ENCODE measurements around the gene RBM8A. TPM values are rescaled to one million over a fixed set of nuclear protein-coding genes. Genes with fewer than 3 reads are reported as not detected.

The RBM8A gene
- polyA plus RNA-seq, 3 donors, result 91.5 to 171 (median 115) TPM

DNA sequence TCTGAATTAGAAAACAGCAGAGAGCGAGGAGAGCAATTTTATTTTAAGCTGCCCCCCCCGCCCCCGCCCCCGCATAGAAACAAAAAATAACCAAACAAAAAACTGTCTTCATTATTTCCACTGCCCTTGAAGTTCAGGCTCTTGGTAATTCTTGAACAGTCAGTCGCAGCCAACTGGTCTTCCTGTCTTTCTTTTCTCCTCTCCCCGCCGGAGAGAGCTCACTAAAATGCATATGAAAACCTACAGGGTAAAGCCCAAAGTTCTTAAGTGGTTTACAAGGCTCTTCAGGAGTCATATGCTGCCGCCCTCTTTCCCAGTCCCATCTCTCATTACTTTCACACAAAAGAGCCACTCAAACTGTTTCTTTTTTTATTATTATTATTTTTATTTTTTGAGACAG, 40.5 kb downstream of the RBM8A start:
- H3K27me3 Mint-ChIP-seq (ENCODE audit: low read depth in 3 of 3), result peaks cover 13 to 24% (median 16%) of the 10 kb centered on the region in 3 donors
- no peak overlapping the region for H3K4me2 ChIP-seq (replicated peaks; ENCODE audit: extremely low read depth, low read length, poor library complexity, severe bottlenecking)
- intact Hi-C loops (cut with micrococcal nuclease), result loop anchor here in 1 of 2 donors (5.0 kb wide), 1 partner anchor 40 kb away; the partner anchor contains the start of gene NUDT17

DNA sequence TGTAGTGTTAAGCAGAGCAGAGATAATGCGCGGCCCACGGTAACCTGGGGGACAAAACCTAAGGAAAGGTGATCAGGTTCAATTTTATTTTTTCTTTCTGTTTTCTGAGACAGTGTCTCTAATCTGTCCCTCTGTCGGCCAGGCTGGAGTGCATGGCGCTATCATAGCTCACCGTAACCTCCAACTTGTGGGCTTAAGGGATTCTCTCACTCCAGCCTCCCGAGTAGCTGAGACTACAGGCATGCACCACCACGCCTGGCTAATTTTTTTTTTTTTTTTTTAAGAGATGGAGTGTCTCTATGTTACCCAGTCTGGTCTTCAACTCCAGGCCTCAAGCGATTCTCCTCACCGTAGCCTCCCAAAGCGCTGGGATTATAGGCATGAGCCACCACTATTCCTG, 40.9 kb downstream of the RBM8A start:
- H3K36me3 ChIP-seq (replicated peaks in 1 of 2; ENCODE audit: control insufficient read depth in 1 of 2, insufficient read depth in 2 of 2, low read length in 2 of 2), result no peaks in the 10 kb centered on the region
- H4K20me1 ChIP-seq (ENCODE audit: insufficient read depth, low read length), result no peaks in the 10 kb centered on the region
- intact Hi-C loops (cut with micrococcal nuclease), result loop anchor here in 1 of 2 donors (5.0 kb wide), 1 partner anchor 39 kb away; the partner anchor contains the start of gene NUDT17
- H3K4me1 ChIP-seq (ENCODE audit: control insufficient read depth in 1 of 2, insufficient read depth in 2 of 2, low read length in 2 of 2), result peaks cover 8 to 18% of the 10 kb centered on the region in 2 donors
- H3K27me3 Mint-ChIP-seq (ENCODE audit: low read depth in 3 of 3), result peaks cover 13 to 24% (median 16%) of the 10 kb centered on the region in 3 donors
- WGBS (ENCODE audit: insufficient coverage), result 54% methylated on average over 7 of the region's 11 CpGs
- TF ChIP-seq, protein P1, sequence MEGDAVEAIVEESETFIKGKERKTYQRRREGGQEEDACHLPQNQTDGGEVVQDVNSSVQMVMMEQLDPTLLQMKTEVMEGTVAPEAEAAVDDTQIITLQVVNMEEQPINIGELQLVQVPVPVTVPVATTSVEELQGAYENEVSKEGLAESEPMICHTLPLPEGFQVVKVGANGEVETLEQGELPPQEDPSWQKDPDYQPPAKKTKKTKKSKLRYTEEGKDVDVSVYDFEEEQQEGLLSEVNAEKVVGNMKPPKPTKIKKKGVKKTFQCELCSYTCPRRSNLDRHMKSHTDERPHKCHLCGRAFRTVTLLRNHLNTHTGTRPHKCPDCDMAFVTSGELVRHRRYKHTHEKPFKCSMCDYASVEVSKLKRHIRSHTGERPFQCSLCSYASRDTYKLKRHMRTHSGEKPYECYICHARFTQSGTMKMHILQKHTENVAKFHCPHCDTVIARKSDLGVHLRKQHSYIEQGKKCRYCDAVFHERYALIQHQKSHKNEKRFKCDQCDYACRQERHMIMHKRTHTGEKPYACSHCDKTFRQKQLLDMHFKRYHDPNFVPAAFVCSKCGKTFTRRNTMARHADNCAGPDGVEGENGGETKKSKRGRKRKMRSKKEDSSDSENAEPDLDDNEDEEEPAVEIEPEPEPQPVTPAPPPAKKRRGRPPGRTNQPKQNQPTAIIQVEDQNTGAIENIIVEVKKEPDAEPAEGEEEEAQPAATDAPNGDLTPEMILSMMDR (IDR thresholded peaks at IDR 0.05), result no peak
- no peak for DNase-seq
- peaks cover 0 to 2% (median 0%) of the 10 kb centered on the region in 7 donors for H3K9me3 Mint-ChIP-seq
- peaks cover 16% of the 10 kb centered on the region for H3K4me1 Mint-ChIP-seq
- no peaks in the 10 kb centered on the region for H3K79me2 ChIP-seq (ENCODE audit: insufficient read depth, low read length)
- H3K9ac ChIP-seq (ENCODE audit: insufficient read depth, low read length, poor library complexity, severe bottlenecking), result no peak overlapping the region
- peak overlapping the region; percentile 89 to 92 for H3K4me3 Mint-ChIP-seq
- no peaks in the 10 kb centered on the region for H3K9me3 ChIP-seq (replicated peaks in 1 of 2; ENCODE audit: control insufficient read depth in 1 of 2, insufficient read depth in 1 of 2, low read length in 2 of 2)
- peak overlapping the region; percentile 73 for H3K4me2 ChIP-seq (replicated peaks; ENCODE audit: extremely low read depth, low read length, poor library complexity, severe bottlenecking)
- H3K4me3 ChIP-seq (replicated peaks in 1 of 3; ENCODE audit: low read depth in 2 of 3, low read length in 3 of 3), result peak overlapping the region; percentile 51 to 95 (median 75)
- H3K27me3 ChIP-seq (ENCODE audit: control insufficient read depth in 2 of 2, insufficient read depth in 2 of 2, low read length in 2 of 2), result peaks cover 5 to 14% of the 10 kb centered on the region in 2 donors
- H3K36me3 Mint-ChIP-seq, result no peaks in the 10 kb centered on the region
- H3K27ac ChIP-seq (ENCODE audit: low read depth in 1 of 2, low read length in 2 of 2), result no peak overlapping the region
- H3K27ac Mint-ChIP-seq, result peak overlapping the region in 2 of 7 donors; percentile 65 to 89
- peak overlapping the region; percentile 93 for H2AFZ ChIP-seq (ENCODE audit: insufficient read depth, low read depth, low read length, poor library complexity, severe bottlenecking)

More for the DNA sequence above, 40.5 kb downstream of the RBM8A start:
- Histone ChIP-seq H3K9ac (ENCODE audit: insufficient read depth, low read length, poor library complexity, severe bottlenecking) (no peak overlapping the region), H3K36me3 (replicated peaks in 1 of 2; ENCODE audit: control insufficient read depth in 1 of 2, insufficient read depth in 2 of 2, low read length in 2 of 2) (no peaks in the 10 kb centered on the region), H3K79me2 (ENCODE audit: insufficient read depth, low read length) (no peaks in the 10 kb centered on the region), H4K20me1 (ENCODE audit: insufficient read depth, low read length) (no peaks in the 10 kb centered on the region), H3K4me1 (ENCODE audit: control insufficient read depth in 1 of 2, insufficient read depth in 2 of 2, low read length in 2 of 2) (peaks cover 8 to 18% of the 10 kb centered on the region in 2 donors), H3K27me3 (ENCODE audit: control insufficient read depth in 2 of 2, insufficient read depth in 2 of 2, low read length in 2 of 2) (peaks cover 5 to 14% of the 10 kb centered on the region in 2 donors), H3K9me3 (replicated peaks in 1 of 2; ENCODE audit: control insufficient read depth in 1 of 2, insufficient read depth in 1 of 2, low read length in 2 of 2) (no peaks in the 10 kb centered on the region), H3K4me3 (replicated peaks in 1 of 3; ENCODE audit: low read depth in 2 of 3, low read length in 3 of 3) (no peak overlapping the region), H3K27ac (ENCODE audit: low read depth in 1 of 2, low read length in 2 of 2) (no peak overlapping the region), H2AFZ (ENCODE audit: insufficient read depth, low read depth, low read length, poor library complexity, severe bottlenecking) (peak overlapping the region; percentile 93)
- Mint-ChIP-seq H3K36me3 (no peaks in the 10 kb centered on the region), H3K9me3 (peaks cover 0 to 2% (median 0%) of the 10 kb centered on the region in 7 donors), H3K4me1 (peaks cover 16% of the 10 kb centered on the region), H3K4me3 (peak overlapping the region in 1 of 2 donors; percentile 57), H3K27ac (no peak overlapping the region)
- no peak for DNase-seq
- TF ChIP-seq, protein P1 (IDR thresholded peaks at IDR 0.05), result no peak
- 100% methylated on average over 1 of the region's 8 CpGs for WGBS (ENCODE audit: insufficient coverage)
